NCI-H1105 treated with DMSO at 0.1 percent for 48 hours (cell line): ENCODE measurements around the gene ZNF792.
"Not testable (repeated sequence)": the region's sequence is repeated elsewhere in the genome, so short reads cannot be mapped to it uniquely, and the experiment has no call there.

Source experiments
- DNase-seq: peaks from one replicate; lab custom pipeline; 2025; lab: John Stamatoyannopoulos, UW

The ZNF792 gene

DNA sequence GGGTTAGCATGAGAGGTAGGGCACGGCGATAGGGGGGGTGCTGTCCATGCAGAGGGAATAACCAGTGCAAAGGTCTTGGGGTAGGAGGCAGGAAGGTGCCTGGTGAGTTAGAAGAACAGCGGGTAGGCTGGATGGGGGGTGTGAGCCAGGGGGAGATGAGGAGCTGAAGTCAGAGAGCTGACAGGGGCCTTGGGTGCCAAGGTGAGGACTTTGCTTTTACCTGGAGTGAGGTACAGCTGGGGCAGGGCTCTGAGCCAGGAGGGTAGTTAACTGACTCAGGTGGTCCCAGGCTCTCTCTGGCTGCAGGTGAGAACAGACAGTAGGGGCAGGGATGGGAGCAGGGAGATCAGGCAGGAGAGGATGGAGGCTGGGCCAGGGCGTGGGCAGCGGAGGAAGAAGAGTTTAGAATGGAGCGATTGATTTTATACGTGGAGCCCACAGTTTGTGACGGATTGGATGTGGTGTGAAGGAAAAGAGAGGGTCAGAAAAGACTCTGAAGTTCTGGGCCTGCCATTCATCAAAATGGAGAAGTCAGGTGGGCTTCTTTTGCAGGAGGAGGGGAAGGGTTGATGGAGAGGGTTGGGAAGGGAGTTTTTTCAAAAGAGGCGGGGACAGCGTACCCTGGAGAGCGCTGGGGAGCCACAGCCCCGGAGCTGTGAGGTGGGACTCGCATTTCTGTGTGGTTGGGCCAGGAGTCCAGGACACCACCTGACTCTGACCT, 34.9 kb upstream of the ZNF792 start:
- no peak for DNase-seq

DNA sequence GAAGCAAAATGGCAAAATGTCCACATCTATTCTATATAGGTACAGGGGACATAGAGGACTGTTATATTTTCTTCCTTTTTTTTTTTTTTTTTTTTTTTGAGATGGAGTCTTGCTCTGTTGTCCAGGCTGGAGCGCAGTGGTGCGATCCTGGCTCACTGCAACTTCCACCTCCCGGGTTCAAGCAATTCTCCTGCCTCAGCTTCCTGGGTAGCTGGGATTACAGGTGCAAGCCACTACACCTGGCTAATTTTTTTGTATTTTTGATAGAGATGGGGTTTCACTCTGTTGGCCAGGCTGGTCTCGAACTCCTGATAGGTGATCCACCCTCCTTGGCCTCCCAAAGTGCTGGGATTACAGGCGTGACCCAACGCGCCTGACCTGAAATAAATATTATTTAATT, 34.2 kb upstream of the ZNF792 start:
- not testable (repeated sequence) for DNase-seq

DNA sequence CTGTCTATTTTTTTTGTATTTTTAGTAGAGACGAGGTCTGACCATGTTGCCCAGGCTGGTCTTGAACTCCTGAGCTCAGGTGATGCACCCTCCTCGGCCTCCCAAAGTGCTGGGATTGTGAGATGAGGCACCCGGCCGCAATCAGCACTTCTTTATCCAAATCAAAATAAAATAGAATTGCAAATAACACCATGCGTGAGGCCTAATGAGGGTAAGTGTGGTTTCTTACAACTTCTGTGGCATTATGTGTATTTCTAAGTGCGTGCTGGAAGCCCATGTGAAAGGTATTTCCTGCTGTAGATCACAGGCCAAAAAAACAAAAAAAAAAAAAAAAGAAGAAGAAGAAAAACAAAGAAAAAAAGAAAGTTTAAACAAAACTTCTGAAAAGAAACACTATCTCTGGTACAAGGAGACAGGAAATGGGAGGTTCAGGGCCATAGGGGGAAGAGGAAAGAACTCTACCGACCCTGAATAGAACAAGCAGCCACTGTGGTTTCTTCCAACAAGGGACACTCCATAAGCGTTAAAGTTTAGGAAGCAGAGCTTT, 33.1 kb upstream of the ZNF792 start:
- DNase-seq, result no peak

DNA sequence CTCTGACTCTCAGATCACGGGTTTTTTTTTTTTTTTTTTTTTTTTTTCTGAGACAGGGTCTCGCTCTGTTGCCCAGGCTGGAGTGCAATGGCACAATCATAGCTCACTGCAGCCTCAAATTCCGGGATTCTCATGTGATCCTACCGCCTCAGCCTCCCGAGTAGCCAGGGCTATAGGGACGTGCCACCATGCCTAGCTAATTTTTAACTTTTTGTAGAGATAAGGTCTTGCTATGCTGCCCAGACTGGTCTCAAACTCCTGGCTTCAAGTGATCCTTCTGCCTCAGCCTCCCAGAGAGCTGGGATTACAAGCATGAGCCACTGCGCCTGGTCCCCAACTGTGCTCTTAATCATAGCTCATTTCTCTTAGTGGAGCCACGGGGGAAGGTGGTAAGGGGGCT, 31.5 kb upstream of the ZNF792 start:
- no peak for DNase-seq

DNA sequence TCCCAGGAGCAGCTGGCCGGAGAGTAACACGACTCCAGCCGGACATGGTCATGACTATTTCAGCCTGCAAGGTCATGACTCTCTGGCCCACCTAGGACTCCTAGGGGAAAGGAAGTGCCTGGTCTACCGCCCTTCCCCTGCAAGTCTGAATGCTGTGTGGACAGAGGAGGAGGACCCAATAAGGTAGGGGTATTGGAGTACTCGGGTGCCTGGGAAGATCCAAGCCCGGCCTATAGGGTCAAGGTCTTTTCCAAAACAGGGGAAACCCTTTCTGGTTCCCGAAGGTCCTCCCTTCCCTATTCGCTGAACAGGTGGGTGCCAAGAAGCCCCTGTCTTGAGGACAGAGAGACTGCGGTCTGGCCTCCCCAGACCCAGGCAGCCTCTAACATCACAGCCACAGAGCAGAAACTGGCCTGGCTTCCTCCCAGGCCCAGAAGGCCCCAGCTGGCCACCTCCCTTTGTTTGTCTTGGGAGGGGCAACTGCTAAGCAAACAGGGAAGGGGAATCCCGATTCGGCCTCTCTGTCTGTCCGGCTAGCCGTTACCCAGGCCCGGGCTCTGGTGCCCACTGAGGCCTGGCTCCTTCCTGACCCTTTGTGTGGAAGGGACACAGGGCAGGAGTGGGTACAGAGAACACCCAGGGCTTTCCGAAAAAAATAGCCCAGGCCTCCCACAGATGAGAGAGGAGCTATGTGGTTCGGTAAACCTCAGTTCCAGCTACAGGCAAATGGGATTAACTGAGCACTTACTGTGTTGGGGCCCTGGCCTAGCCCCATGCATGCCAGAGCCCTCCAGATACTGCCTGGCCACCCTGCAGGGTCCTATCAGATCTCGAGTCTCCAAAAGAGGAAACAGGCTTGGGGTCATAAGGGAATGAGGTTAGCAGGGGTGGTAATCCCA, 30.9 kb upstream of the ZNF792 start:
- no peak for DNase-seq

DNA sequence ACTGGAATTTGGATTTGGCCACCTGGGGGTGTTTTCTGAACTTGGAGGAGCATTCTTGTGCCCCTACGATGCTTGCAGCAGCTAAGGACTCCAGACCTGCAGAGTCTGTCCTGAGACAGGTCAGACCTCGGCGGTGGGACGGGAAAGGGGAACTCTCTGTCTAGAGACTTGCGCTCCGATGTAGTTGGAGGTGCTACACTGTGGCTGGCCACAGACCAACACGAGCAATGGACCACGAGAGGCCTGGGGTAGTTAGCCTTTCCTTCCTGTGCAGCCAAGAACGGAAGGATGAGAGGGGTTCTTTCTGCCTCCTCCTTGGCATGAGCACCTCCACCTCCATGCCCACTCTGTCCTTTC, 30.2 kb upstream of the ZNF792 start:
- no peak for DNase-seq

DNA sequence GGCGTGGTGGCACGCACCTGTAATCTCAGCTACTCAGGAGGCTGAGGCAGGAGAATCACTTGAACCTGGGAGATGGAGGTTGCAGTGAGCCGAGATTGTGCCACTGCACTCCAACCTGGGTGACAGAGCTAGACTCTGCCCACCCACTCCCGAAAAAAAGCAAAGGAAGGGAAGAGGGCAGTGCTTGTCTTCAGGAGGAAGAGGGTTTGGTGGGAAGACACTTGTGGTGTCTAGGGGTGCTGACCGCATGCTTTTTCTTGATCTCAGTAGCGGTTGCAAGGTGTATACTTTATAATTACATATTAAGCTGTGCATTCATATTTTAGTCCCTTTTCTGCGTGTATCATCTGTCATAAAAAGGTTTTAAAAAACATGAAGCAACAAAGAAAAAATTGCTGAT, 28.6 kb upstream of the ZNF792 start:
- DNase-seq, result not testable (repeated sequence)

DNA sequence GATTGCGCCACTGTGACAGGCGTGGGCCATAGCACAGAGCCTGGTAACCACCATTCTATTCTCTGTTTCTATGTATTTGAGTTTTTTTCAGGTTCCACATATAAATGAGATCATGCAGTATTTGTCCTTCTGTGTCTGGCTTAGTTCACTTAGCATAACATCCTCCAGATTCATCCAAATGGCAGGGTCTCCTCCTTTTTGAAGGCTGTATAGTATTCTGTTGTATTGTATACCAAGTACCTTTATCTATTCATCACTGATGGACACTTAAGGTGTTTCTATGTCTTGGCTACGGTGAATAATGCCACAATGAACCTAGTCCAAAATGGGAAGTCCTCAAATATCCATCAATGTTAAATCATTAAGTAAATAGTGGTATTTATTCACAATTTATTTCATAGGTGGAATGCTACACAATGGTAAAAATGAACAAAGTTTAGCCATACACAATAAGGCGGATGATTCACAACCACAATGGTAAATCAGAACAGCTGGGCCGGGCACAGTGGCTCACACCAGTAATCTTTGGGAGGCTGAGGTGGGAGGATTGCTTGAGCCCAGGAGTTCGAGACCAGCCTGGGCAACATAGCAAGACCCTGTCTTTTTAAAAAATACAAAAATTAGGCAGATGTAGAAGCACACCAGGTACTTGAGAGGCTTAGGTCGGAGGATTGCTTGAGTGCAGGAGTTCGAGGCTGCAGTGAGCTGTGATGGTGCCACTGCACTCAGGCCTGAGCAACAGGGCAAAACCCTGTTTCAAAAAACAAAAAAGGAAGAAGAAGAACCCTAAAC, 27.7 kb upstream of the ZNF792 start:
- DNase-seq, result no peak

DNA sequence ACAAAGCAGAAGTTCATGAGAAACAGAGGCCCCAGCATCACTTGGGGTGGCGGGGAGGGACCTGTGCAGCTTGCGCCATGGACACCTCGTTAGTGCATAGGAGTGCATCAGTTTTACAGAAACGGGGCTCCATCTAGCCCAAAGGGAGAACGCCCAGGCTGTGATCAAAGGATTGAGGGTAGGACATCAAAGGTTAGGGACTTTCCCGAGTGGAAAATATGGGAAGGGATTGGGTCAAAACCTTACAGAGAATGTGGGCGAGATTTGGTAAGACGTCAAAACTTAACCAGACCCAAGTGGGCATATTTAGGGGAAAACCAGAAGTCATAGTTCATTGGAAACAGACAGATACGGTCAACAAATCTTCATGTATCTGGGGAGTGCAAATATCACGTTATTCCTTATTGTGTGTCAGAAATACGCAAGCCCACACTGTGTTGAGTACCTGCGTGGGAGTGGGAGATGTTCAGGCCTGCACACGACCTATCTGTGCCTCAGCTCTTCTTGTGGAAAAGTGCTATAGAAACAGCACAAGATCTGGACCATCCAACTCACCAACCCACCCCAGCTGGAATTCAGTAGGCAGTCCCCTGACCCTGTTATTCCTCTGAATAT, 26.7 kb upstream of the ZNF792 start:
- no peak for DNase-seq

DNA sequence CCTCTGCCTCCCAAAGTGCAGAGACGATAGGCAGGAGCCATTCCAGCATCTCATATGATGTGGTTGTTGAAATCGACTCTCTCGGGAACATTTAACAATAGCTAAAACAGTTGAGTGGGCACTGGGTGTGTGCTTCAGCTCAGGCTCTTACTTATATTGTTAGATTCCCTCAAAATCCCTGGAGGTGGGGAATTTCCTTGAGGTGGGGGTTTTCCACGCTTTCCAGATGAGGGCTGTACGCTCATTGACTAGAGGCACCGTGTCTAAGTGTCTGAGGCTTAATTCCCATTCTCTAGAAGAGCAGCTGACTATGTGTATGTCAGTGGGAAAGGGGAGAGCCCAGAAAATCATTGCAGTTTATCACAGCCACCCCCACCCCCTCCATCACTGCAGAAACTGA, 25.3 kb upstream of the ZNF792 start:
- DNase-seq, result no peak

DNA sequence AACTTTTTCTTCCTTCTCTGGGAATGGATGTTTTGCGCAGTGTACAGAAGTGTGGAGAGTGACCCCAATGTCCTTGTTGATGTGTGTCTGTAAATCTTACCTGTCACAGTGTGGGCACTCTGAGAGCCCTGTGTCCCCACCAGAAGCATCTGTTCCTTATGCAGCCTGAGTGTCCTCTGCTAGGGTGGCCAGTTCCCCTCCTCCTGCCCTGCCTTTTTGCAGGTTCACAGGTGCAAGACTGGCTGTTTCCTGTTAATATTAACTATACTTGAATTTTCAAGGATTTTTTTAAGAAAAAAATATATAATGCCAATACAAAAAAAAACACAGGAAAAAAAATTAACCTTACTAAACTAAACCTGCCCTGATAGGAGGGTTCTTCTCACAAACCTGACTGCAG, 24.1 kb upstream of the ZNF792 start:
- no peak for DNase-seq

DNA sequence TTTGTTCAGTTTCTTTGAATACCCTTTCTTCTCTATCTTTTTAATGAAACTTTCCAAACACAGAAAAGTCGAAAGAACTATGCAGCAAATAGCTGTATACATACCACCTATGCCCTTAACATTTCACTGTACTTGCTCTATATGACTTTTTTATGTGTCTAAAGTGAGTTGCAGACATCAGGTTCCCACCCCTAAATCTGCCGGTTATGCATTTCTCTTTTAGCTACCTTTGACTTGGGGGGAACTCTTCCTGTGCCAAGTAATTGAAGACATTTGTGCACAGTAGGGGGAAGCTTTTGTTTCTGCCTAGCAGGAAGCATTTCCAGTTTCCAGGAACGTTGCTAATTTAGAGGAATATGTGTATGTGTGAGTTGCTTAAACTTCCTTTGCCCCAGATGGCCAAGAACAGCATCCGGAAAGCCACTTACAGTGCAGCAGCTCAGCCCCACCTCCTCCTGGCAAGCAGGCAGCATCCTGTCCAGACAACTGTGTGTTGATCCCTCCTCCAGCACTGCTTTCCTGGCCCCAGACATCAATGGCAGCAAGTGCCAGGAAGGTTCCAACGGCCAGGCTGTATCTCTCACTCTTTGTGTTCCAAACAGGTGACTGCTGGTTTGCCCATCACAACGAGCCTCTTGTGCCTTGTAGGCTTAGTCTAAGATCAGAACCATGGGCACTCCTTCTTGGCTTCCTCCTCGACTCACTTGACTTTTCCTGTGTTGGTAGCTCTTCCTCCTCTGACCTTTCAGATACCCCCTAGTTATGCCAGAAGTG, 21.4 kb upstream of the ZNF792 start:
- DNase-seq, result no peak

DNA sequence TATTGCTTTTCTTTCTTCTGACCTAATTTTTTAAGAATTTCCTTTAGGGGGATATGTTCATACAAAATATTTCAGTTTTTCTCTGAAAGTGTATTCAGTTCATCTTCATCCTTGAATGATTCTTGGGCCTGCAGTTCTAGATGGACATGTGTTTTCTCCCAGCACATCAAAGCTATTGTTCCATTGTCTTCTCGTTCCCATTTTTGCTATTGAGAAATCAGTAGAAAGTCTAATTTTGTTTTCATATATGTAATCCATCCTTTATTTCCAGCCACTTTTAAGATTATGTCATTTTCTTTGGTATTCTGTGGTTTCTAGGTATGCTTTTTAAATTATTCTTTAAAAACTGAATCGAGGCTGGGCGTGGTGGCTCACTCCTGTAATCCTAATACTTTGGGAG, 20.3 kb upstream of the ZNF792 start:
- DNase-seq, result no peak

DNA sequence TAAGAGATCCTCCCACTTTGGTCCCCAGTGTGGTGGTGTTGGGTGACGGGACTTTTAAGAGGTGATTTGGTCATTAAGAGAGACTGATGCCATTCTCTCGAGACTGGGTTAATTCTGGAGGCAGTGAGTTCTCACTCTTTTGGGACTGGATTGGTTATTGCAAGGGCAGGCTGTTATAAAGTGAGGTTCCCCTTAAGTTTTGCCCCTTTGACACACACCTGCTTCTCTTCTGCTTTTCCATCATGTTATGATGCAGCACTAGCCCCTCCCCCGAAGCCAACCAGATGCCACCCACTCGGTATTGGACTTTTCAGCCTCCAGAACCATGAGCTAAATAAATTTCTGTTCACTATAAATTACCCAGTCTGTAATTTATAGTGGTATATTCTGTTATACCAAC, 19.8 kb upstream of the ZNF792 start:
- no peak for DNase-seq

DNA sequence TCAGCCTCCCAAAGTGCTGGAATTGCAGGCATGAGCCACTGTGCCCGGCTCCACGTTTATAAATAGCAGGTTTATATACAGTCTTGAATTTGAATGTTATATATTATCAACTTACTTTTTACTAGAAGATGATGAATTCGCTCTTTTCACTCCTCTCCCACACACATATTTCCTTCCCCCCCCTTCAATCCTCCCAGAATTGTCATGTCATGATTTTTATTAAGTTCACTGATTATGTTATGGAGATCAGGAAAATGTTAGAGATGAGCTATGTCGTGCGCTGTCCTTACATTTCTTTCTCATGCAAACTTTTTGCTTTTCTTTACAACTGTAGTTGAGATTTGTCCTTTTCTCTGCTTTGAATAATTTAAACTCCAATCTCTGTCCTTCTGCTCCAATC, 18.2 kb upstream of the ZNF792 start:
- DNase-seq, result no peak

DNA sequence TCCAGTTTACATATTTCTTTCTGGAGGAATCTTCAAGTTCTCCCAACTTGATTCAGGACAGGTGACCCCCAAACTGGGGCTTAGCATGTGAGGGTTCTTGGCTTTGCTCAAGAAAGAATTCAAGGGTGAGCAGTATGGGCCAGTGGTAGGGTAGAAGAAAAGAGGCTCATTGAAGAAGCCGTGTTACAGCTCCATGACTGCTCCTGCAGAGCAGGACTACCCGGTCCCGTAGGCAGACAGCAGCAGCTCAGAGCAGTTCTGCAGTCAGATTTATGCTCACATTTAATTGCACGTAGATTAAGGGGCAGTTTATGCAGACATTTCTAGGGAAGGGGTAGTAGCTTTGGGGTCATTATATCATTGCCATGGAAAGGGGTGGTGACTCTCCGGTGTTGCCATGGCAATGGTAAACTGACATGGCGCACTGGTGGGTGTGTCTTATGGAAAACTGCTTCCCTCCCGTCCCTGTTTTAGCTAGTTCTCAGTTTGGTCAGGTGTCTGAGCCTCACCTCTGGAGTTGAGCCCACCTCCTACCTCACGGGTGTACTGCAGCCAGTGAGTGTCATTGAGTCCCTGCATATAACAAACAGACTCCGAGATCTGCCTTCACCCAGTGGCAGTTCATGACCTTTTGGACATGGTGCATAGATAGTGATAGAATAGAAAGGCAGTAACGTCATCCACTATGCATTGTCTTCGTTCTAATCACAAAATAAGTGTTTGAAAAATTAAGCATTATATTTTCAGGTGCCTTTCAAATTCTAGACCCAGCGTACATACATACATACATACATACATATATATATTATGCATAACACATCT, 16.0 kb upstream of the ZNF792 start:
- no peak for DNase-seq

DNA sequence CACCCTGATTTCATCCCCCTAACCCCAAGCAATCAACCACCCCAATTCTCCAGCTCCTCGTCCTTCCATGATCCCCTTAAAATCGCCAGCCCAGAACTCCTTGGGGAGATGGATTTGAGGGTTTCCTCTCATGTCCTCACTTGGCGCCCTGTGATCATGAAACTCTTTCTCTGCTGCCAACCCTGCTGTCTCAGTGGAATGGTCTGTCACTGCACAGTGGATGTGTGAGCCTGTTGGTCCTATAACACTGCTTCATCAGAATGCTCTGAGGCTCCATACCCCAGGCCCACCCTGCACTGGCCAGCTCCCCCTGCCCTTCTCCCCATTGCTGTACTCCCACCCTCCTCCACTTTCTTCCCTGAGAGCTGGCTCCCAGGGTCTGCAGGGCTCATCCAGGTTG, 12.6 kb upstream of the ZNF792 start:
- DNase-seq, result no peak

DNA sequence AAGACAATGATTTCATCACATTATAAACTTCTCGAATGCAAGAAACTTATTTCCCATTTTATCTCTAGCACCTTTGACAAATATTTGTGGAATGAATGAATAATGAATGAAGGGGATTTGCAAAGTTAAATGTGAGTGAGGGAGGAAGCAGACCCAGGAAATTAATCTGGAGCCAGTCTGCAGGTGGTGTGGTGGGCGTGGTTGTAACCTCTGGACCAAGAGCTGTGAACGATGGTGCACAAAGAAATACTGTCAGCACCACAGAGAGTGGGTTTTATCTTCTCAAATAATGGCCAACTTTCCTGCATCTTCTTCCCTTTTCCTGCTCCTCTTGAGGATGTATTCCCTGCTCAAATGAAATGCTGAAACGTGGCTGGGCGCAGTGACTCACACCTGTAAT, 11.0 kb upstream of the ZNF792 start:
- DNase-seq, result no peak

DNA sequence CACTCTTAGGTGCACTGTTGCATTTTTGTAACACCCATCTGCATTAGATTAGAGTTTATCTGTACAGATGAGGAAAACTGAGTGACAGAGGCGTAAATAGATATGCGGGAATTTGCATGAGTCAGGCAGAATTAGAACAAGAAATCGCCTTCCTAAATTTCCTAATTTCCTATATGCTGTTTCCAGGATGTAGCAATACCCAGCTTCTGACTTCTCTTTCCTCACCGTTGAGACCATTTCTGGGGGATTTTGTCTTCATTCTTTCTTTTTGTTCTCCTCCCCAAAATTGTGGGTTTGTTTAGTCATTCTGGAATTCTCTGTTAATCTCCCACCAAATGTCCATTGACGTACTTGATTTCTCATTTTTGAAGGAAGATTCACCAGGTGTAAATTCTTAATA, 10.6 kb upstream of the ZNF792 start:
- DNase-seq, result no peak

DNA sequence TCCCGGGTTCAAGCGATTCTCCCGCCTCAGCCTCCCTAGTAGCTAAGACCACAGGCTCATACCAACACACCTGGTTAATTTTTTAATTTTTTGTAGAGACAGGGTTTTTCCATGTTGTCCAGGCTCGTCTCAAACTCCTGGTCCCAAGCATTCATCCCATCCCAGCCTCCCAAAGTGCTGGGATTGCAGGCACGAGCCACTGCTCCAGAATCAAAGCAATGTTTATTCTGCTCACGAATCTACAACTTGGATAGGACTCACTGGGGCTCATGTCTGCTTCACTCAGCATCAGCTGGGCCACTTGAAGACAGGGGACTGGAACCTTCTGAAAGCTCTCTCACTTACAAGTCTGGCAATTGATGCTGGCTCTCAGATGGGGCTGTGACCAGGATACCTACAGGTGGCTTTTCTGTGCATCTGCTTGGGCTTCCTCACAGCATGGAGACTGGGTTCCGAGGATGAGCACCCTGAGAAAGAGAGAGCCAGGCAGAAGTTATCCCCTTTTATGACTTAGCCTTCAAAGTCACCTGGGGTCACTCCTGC, 8.2 kb upstream of the ZNF792 start:
- no peak for DNase-seq
